Mesenchymal stem cell (in vitro differentiated cells and primary cell): Measurements from ENCODE around the gene VANGL2.

Source experiments
- DNase-seq: peaks from one replicate; pipeline ENCODE4 v3.0.0-alpha.2; 2013
- H2AFZ ChIP-seq: one replicate; pipeline ENCODE4 v1.6.1; 2013; ENCODE audit warnings: low read depth, mild to moderate bottlenecking, control low read depth, inconsistent platforms, low read length, moderate library complexity
- H2AK5ac ChIP-seq: 2 replicates; pipeline ENCODE4 v1.6.1; 2013; ENCODE audit warnings: low read length, moderate library complexity, mild to moderate bottlenecking, inconsistent platforms; ENCODE audit not compliant: severe bottlenecking
- H2BK120ac ChIP-seq: one replicate; pipeline ENCODE4 v1.6.1; 2013; ENCODE audit warnings: low read depth, mild to moderate bottlenecking, inconsistent platforms, low read length, moderate library complexity
- H2BK12ac ChIP-seq, 2 experiments: one replicate each; pipeline ENCODE4 v1.6.1; 2013; ENCODE audit warnings: inconsistent platforms in 2 of 2, low read length in 2 of 2, mild to moderate bottlenecking in 2 of 2, moderate library complexity in 2 of 2, control low read depth in 1 of 2
- H2BK15ac ChIP-seq: one replicate; pipeline ENCODE4 v1.6.1; 2013; ENCODE audit warnings: mild to moderate bottlenecking, low read depth, inconsistent platforms; ENCODE audit not compliant: poor library complexity, severe bottlenecking
- H2BK5ac ChIP-seq: 2 replicates; pipeline ENCODE4 v1.6.1; 2013; ENCODE audit warnings: low read depth, mild to moderate bottlenecking, low read length, control low read depth, inconsistent platforms; ENCODE audit not compliant: poor library complexity, severe bottlenecking
- H3K14ac ChIP-seq, 2 experiments: one replicate each; pipeline ENCODE4 v1.6.1; 2013; ENCODE audit warnings: inconsistent platforms in 2 of 2, low read length in 2 of 2, control low read depth in 1 of 2, mild to moderate bottlenecking in 1 of 2, moderate library complexity in 1 of 2
- H3K18ac ChIP-seq, 2 experiments: one replicate each; pipeline ENCODE4 v1.6.1; 2013; ENCODE audit warnings: inconsistent platforms in 2 of 2, low read length in 2 of 2, control low read depth in 1 of 2, low read depth in 1 of 2, mild to moderate bottlenecking in 1 of 2
- H3K23ac ChIP-seq, 2 experiments: one replicate each; pipeline ENCODE4 v1.6.1; 2013; ENCODE audit warnings: inconsistent platforms in 2 of 2, low read length in 2 of 2, mild to moderate bottlenecking in 2 of 2, moderate library complexity in 2 of 2, control low read depth in 1 of 2
- H3K27ac ChIP-seq: 2 replicates; pipeline ENCODE4 v1.5.1; 2013; ENCODE audit warnings: mild to moderate bottlenecking, moderate library complexity, low read length, control low read depth, inconsistent platforms; ENCODE audit not compliant: poor library complexity, severe bottlenecking
- H3K27me3 ChIP-seq, 2 experiments: 2 replicates each; pipeline versions ENCODE4 v1.6.1 to v1.7.0; 2013; ENCODE audit warnings: low read length in 2 of 2, mild to moderate bottlenecking in 2 of 2, moderate library complexity in 2 of 2, control low read depth in 1 of 2, inconsistent platforms in 1 of 2; ENCODE audit not compliant: control insufficient read depth in 1 of 2, insufficient read depth in 1 of 2
- H3K36me3 ChIP-seq, 2 experiments: 2 replicates each; pipeline versions ENCODE4 v1.6.1 to v1.7.0; 2013; ENCODE audit warnings: low read length in 2 of 2, control low read depth in 1 of 2, inconsistent platforms in 1 of 2, low read depth in 1 of 2, mild to moderate bottlenecking in 1 of 2; ENCODE audit not compliant: insufficient read depth in 2 of 2, control insufficient read depth in 1 of 2
- H3K4ac ChIP-seq, 2 experiments: one replicate each; pipeline ENCODE4 v1.6.1; 2013; ENCODE audit warnings: inconsistent platforms in 2 of 2, low read length in 2 of 2, mild to moderate bottlenecking in 2 of 2, moderate library complexity in 2 of 2, control low read depth in 1 of 2, low read depth in 1 of 2
- H3K4me1 ChIP-seq: 2 replicates; pipeline ENCODE4 v1.6.1; 2013; ENCODE audit warnings: low read depth, low read length, control low read depth; ENCODE audit not compliant: control insufficient read depth, insufficient read depth
- H3K4me2 ChIP-seq: 2 replicates; pipeline ENCODE4 v1.6.1; 2013; ENCODE audit warnings: low read length, mild to moderate bottlenecking, inconsistent platforms; ENCODE audit not compliant: poor library complexity, severe bottlenecking
- H3K4me3 ChIP-seq, 2 experiments: 2 replicates each; pipeline versions ENCODE4 v1.5.1 to v1.7.0; 2013; ENCODE audit warnings: low read length in 2 of 2, mild to moderate bottlenecking in 2 of 2, control low read depth in 1 of 2, low read depth in 1 of 2; ENCODE audit not compliant: insufficient read depth in 1 of 2
- H3K79me1 ChIP-seq: replicated peaks from 2 replicates; pipeline ENCODE4 v1.6.1; 2013; ENCODE audit warnings: mild to moderate bottlenecking, control low read depth, low read length, inconsistent platforms; ENCODE audit not compliant: poor library complexity, severe bottlenecking
- H3K9ac ChIP-seq: 2 replicates; pipeline ENCODE4 v1.7.0; 2013; ENCODE audit warnings: mild to moderate bottlenecking, low read length, moderate library complexity
- H3K9me3 ChIP-seq: 2 replicates; pipeline ENCODE4 v1.7.0; 2013; ENCODE audit warnings: mild to moderate bottlenecking, low read length; ENCODE audit not compliant: control insufficient read depth
- H4K8ac ChIP-seq: one replicate; pipeline ENCODE4 v1.6.1; 2013; ENCODE audit warnings: inconsistent platforms, mild to moderate bottlenecking, low read length, moderate library complexity
- H4K91ac ChIP-seq: one replicate; pipeline ENCODE4 v1.6.1; 2013; ENCODE audit warnings: mild to moderate bottlenecking, low read length, inconsistent platforms
- WGBS: methylation state at CpG from one replicate; pipeline ENCODE4 v1.1.7; 2013; ENCODE audit warnings: mixed read lengths; 5-methylcytosine and 5-hydroxymethylcytosine counted together

VANGL2 gene

GRCh38 chr1:160438317-160438918 is 38.1 kb downstream of the VANGL2 start:
- Histone ChIP-seq H2BK120ac (no peak overlapping the region), H3K36me3 (no peaks in the 10 kb centered on the region), H4K8ac (no peak overlapping the region), H2BK15ac (no peak overlapping the region), H3K4ac (no peak overlapping the region), H2AK5ac (no peak overlapping the region), H3K4me2 (no peak overlapping the region), H3K4me1 (no peaks in the 10 kb centered on the region), H3K27ac (no peak overlapping the region), H3K9me3 (no peaks in the 10 kb centered on the region), H2AFZ (no peak overlapping the region), H3K18ac (no peak overlapping the region), H3K23ac (no peak overlapping the region), H2BK12ac (no peak overlapping the region), H3K14ac (no peak overlapping the region), H2BK5ac (no peak overlapping the region), H3K9ac (peak overlapping the region; percentile 33), H4K91ac (no peak overlapping the region), H3K4me3 (no peak overlapping the region), H3K27me3 (peaks cover 0 to 10% of the 10 kb centered on the region in 2 experiments), H3K79me1 (no peaks in the 10 kb centered on the region)
- DNase-seq: no peak
- WGBS: 87% methylated on average over 3 of the region's 4 CpGs

GRCh38 chr1:160438935-160439334 is 38.6 kb downstream of the VANGL2 start:
- Histone ChIP-seq H3K18ac (no peak overlapping the region), H3K79me1 (no peaks in the 10 kb centered on the region), H3K4me3 (no peak overlapping the region), H3K9me3 (no peaks in the 10 kb centered on the region), H3K27ac (no peak overlapping the region), H2BK15ac (no peak overlapping the region), H2BK12ac (no peak overlapping the region), H3K14ac (no peak overlapping the region), H3K36me3 (no peaks in the 10 kb centered on the region), H3K4me2 (no peak overlapping the region), H2BK5ac (no peak overlapping the region), H4K91ac (no peak overlapping the region), H3K4ac (no peak overlapping the region), H2BK120ac (no peak overlapping the region), H4K8ac (no peak overlapping the region), H3K4me1 (no peaks in the 10 kb centered on the region), H2AFZ (no peak overlapping the region), H3K9ac (no peak overlapping the region), H3K27me3 (peaks cover 0 to 10% of the 10 kb centered on the region in 2 experiments), H2AK5ac (no peak overlapping the region), H3K23ac (no peak overlapping the region)
- no CpG with 5 or more reads among the region's 2 CpGs for WGBS
- DNase-seq: no peak

- Histone ChIP-seq H3K4ac (no peak overlapping the region), H2BK15ac (no peak overlapping the region), H4K91ac (no peak overlapping the region), H3K79me1 (no peaks in the 10 kb centered on the region), H2AK5ac (no peak overlapping the region), H3K4me3 (no peak overlapping the region), H3K14ac (no peak overlapping the region), H2BK120ac (no peak overlapping the region), H3K9me3 (no peaks in the 10 kb centered on the region), H3K18ac (no peak overlapping the region), H3K27me3 (peaks cover 0 to 10% of the 10 kb centered on the region in 2 experiments), H3K9ac (no peak overlapping the region), H3K4me2 (no peak overlapping the region), H3K23ac (no peak overlapping the region), H3K36me3 (no peaks in the 10 kb centered on the region), H3K27ac (no peak overlapping the region), H2BK5ac (no peak overlapping the region), H4K8ac (no peak overlapping the region), H2BK12ac (no peak overlapping the region), H2AFZ (no peak overlapping the region), H3K4me1 (no peaks in the 10 kb centered on the region)
- no CpG with 5 or more reads among the region's 2 CpGs for WGBS
- no peak for DNase-seq
Observed at GRCh38 chr1:160439718-160440117, 39.4 kb downstream of the VANGL2 start.

- Histone ChIP-seq H2AK5ac (no peak overlapping the region), H3K18ac (no peak overlapping the region), H3K4me2 (no peak overlapping the region), H3K4ac (no peak overlapping the region), H2BK120ac (no peak overlapping the region), H3K9me3 (no peaks in the 10 kb centered on the region), H2BK15ac (no peak overlapping the region), H3K4me1 (no peaks in the 10 kb centered on the region), H3K79me1 (no peaks in the 10 kb centered on the region), H2BK5ac (no peak overlapping the region), H3K14ac (no peak overlapping the region), H2AFZ (no peak overlapping the region), H4K91ac (no peak overlapping the region), H2BK12ac (no peak overlapping the region), H3K36me3 (no peaks in the 10 kb centered on the region), H3K4me3 (no peak overlapping the region), H3K27ac (no peak overlapping the region), H3K9ac (no peak overlapping the region), H3K23ac (no peak overlapping the region), H4K8ac (no peak overlapping the region), H3K27me3 (no peaks in the 10 kb centered on the region)
- 100% methylated on average over 2 of the region's 8 CpGs for WGBS
- no peak for DNase-seq
Observed at GRCh38 chr1:160446945-160447600, 46.7 kb downstream of the VANGL2 start.
